ENCODE results near the gene TBCB. TPM values are rescaled to one million over a fixed set of nuclear protein-coding genes. Genes with fewer than 3 reads are reported as not detected.

TBCB gene
- total RNA-seq, 1 experiment from 2014 or later = 122 TPM

- intact Hi-C loops (cut with micrococcal nuclease) = no loop called here
- POLR2A ChIA-PET = no interaction called here
- Mint-ChIP-seq H3K27ac (ENCODE audit: low read depth, unreplicated experiment) (no peak overlapping the region), H3K27me3 (ENCODE audit: insufficient read depth, unreplicated experiment) (no peaks in the 10 kb centered on the region), H3K4me3 (ENCODE audit: unreplicated experiment) (no peak overlapping the region), H3K36me3 (ENCODE audit: insufficient read depth, unreplicated experiment) (peaks cover 80% of the 10 kb centered on the region), H3K9me3 (ENCODE audit: unreplicated experiment) (no peaks in the 10 kb centered on the region), H3K4me1 (ENCODE audit: insufficient read depth, unreplicated experiment) (peaks cover 44% of the 10 kb centered on the region)
- DNase-seq (ENCODE audit: unreplicated experiment) = no peak
- CTCF ChIA-PET = interaction anchor here (1.1 to 2.9 kb wide), 3 partner anchors 16 to 25 kb away, joined by 4 to 8 read pairs (median 8); no protein-coding TSS in a partner anchor
- no peak for TF ChIP-seq CTCF (IDR thresholded peaks at IDR 0.05; ENCODE audit: unreplicated experiment)
- no TSS peak for BruUV-seq (replicated peaks)
Measured at GRCh38 chr19:36144624-36145023, 29.4 kb downstream of the TBCB start.

GRCh38 chr19:36149673-36150406 lies 34.6 kb downstream of the TBCB start:
- Mint-ChIP-seq H3K4me3 (ENCODE audit: unreplicated experiment) (no peak overlapping the region), H3K4me1 (ENCODE audit: insufficient read depth, unreplicated experiment) (peaks cover 32% of the 10 kb centered on the region), H3K36me3 (ENCODE audit: insufficient read depth, unreplicated experiment) (peaks cover 82% of the 10 kb centered on the region), H3K27ac (ENCODE audit: low read depth, unreplicated experiment) (peak overlapping the region; percentile 17), H3K27me3 (ENCODE audit: insufficient read depth, unreplicated experiment) (no peaks in the 10 kb centered on the region), H3K9me3 (ENCODE audit: unreplicated experiment) (no peaks in the 10 kb centered on the region)
- TF ChIP-seq CTCF (IDR thresholded peaks at IDR 0.05; ENCODE audit: unreplicated experiment) = no peak
- POLR2A ChIA-PET = interaction anchor here (0.5 to 3.1 kb wide), 7 partner anchors 10 to 1052 kb away, joined by 3 to 29 read pairs (median 6); partner anchors contain the start of genes CAPNS1, POLR2I, TBCB and ZNF146
- BruUV-seq (replicated peaks) = TSS peak; percentile 91
- intact Hi-C loops (cut with micrococcal nuclease) = no loop called here
- DNase-seq (ENCODE audit: unreplicated experiment) = peak; percentile 94
- CTCF ChIA-PET = interaction anchor here (0.5 to 3.0 kb wide), 7 partner anchors 13 to 46 kb away, joined by 3 to 11 read pairs (median 4); no protein-coding TSS in a partner anchor

GRCh38 chr19:36150586-36150985 lies 35.3 kb downstream of the TBCB start:
- Mint-ChIP-seq H3K27ac (ENCODE audit: low read depth, unreplicated experiment) (peak overlapping the region; percentile 17), H3K4me3 (ENCODE audit: unreplicated experiment) (no peak overlapping the region), H3K4me1 (ENCODE audit: insufficient read depth, unreplicated experiment) (peaks cover 32% of the 10 kb centered on the region), H3K9me3 (ENCODE audit: unreplicated experiment) (no peaks in the 10 kb centered on the region), H3K36me3 (ENCODE audit: insufficient read depth, unreplicated experiment) (peaks cover 79% of the 10 kb centered on the region), H3K27me3 (ENCODE audit: insufficient read depth, unreplicated experiment) (no peaks in the 10 kb centered on the region)
- DNase-seq (ENCODE audit: unreplicated experiment) = no peak
- CTCF ChIA-PET = interaction anchor here (0.9 to 3.0 kb wide), 6 partner anchors 14 to 24 kb away, joined by 3 to 11 read pairs (median 6); no protein-coding TSS in a partner anchor
- no TSS peak for BruUV-seq (replicated peaks)
- POLR2A ChIA-PET = interaction anchor here (1.2 to 3.1 kb wide), 5 partner anchors 10 to 65 kb away, joined by 4 to 29 read pairs (median 16); partner anchors contain the start of genes CAPNS1, ZNF146 and ZNF565
- TF ChIP-seq CTCF (IDR thresholded peaks at IDR 0.05; ENCODE audit: unreplicated experiment) = no peak
- intact Hi-C loops (cut with micrococcal nuclease) = no loop called here
